HG03558 (cell line): ENCODE results near the gene CAPN1.
A peak's percentile ranks its signal among the peaks of the same experiment; 100 is the strongest.
"Not testable (repeated sequence)": the region's sequence is repeated elsewhere in the genome, so short reads cannot be mapped to it uniquely, and the experiment has no call there.

ENCODE experiments used
- ATAC-seq: cut with Tn5 transposase; IDR thresholded peaks from one replicate; pipeline ENCODE4 v1.9.1; 2021; ENCODE audit warnings: moderate number of reproducible peaks; ENCODE audit not compliant: unreplicated experiment; ENCODE audit errors: extremely low read depth

CAPN1 gene

GRCh38 chr11:65181569-65182257 is at the start of gene CAPN1:
CAPN1 (plus strand) TSS chr11:65181928; CDS start chr11:65182702, 774 bp downstream.
- no peak for ATAC-seq

GRCh38 chr11:65132238-65132987 is 49.3 kb upstream of the CAPN1 start:
- no peak for ATAC-seq

- no peak for ATAC-seq
Measured at GRCh38 chr11:65132988-65133700, 48.6 kb upstream of the CAPN1 start.

GRCh38 chr11:65133724-65134123 is 48.0 kb upstream of the CAPN1 start:
- ATAC-seq = no peak

- peak; percentile 26 for ATAC-seq
Measured at GRCh38 chr11:65134240-65134951, 47.3 kb upstream of the CAPN1 start, which contains the start of gene SYVN1. SYVN1 (minus strand) TSS chr11:65134519; CDS start chr11:65133601, 918 bp downstream.

- ATAC-seq = peak; percentile 31
Measured at GRCh38 chr11:65134952-65135632, 46.6 kb upstream of the CAPN1 start.

- no peak for ATAC-seq
Measured at GRCh38 chr11:65135633-65136145, 46.0 kb upstream of the CAPN1 start.

GRCh38 chr11:65136515-65137096 is 45.1 kb upstream of the CAPN1 start:
- ATAC-seq = no peak

GRCh38 chr11:65141896-65142494 is 39.7 kb upstream of the CAPN1 start:
- no peak for ATAC-seq

- no peak for ATAC-seq
Measured at GRCh38 chr11:65147352-65148075, 34.2 kb upstream of the CAPN1 start.

GRCh38 chr11:65148657-65149056 is 33.1 kb upstream of the CAPN1 start:
- ATAC-seq = no peak

GRCh38 chr11:65150131-65150508 is 31.6 kb upstream of the CAPN1 start:
- ATAC-seq = not testable (repeated sequence)

- ATAC-seq = no peak
Measured at GRCh38 chr11:65150509-65151299, 31.0 kb upstream of the CAPN1 start.

- no peak for ATAC-seq
Measured at GRCh38 chr11:65151331-65151899, 30.3 kb upstream of the CAPN1 start.

- no peak for ATAC-seq
Measured at GRCh38 chr11:65152122-65152521, 29.6 kb upstream of the CAPN1 start.

GRCh38 chr11:65156256-65156655 is 25.5 kb upstream of the CAPN1 start:
- ATAC-seq = no peak

GRCh38 chr11:65156926-65157325 is 24.8 kb upstream of the CAPN1 start:
- ATAC-seq = no peak
